SJCRH30 (cell line): Measurements from ENCODE around the gene ZNF341. TPM values are rescaled to one million over a fixed set of nuclear protein-coding genes. Genes with fewer than 3 reads are reported as not detected.
"Not testable (repeated sequence)": the region's sequence is repeated elsewhere in the genome, so short reads cannot be mapped to it uniquely, and the experiment has no call there.

Experiments
- DNase-seq, 2 experiments: peaks; one replicate each; pipeline ENCODE4 v3.0.0-alpha.2; 2015 to 2020
- H3K27ac ChIP-seq: fragments of 250-450 bp; sonication (Bioruptor Pico); 2 replicates; pipeline ENCODE4 v1.5.1; 2020; ENCODE audit warnings: mild to moderate bottlenecking, moderate library complexity
- H3K27me3 ChIP-seq: fragments of 250-450 bp; sonication (Bioruptor Pico); 2 replicates; pipeline ENCODE4 v1.5.1; 2020; ENCODE audit warnings: mild to moderate bottlenecking, moderate library complexity
- H3K36me3 ChIP-seq: fragments of 250-450 bp; sonication (Bioruptor Pico); 2 replicates; pipeline ENCODE4 v1.5.1; 2020; ENCODE audit warnings: mild to moderate bottlenecking, moderate library complexity
- H3K4me1 ChIP-seq: fragments of 250-450 bp; sonication (Bioruptor Pico); 2 replicates; pipeline ENCODE4 v1.5.1; 2020; ENCODE audit warnings: mild to moderate bottlenecking, moderate library complexity
- H3K4me3 ChIP-seq: fragments of 250-450 bp; sonication (Bioruptor Pico); 2 replicates; pipeline ENCODE4 v1.5.1; 2020; ENCODE audit warnings: mild to moderate bottlenecking, moderate library complexity
- H3K9me3 ChIP-seq: fragments of 250-450 bp; sonication (Bioruptor Pico); replicated peaks from 2 replicates; pipeline ENCODE4 v1.5.1; 2020; ENCODE audit warnings: mild to moderate bottlenecking, moderate library complexity
- total RNA-seq: library from RNA; depleted of rRNA; stranded (reverse); fragments of >200 nt; shearing (Covaris generic); gene quantifications from 2 replicates; pipeline ENCODE4 v1.2.3, GENCODE V29; 2014

Gene ZNF341
- total RNA-seq, 1 experiment from 2014 or later = 1.8 TPM

- Histone ChIP-seq H3K4me1 (peaks cover 6% of the 10 kb centered on the region), H3K27ac (no peak overlapping the region), H3K4me3 (no peak overlapping the region), H3K36me3 (no peaks in the 10 kb centered on the region), H3K27me3 (no peaks in the 10 kb centered on the region), H3K9me3 (no peaks in the 10 kb centered on the region; the same call in 1 of the 2 replicates)
- no peak for DNase-seq
Observed at GRCh38 chr20:33694639-33695012, 37.2 kb upstream of the ZNF341 start.

GRCh38 chr20:33696448-33696847 lies 35.3 kb upstream of the ZNF341 start:
- Histone ChIP-seq H3K4me1 (no peaks in the 10 kb centered on the region), H3K36me3 (no peaks in the 10 kb centered on the region), H3K27ac (no peak overlapping the region), H3K9me3 (no peaks in the 10 kb centered on the region; the same call in 1 of the 2 replicates), H3K4me3 (no peak overlapping the region), H3K27me3 (no peaks in the 10 kb centered on the region)
- DNase-seq = no peak

- Histone ChIP-seq H3K27me3 (no peaks in the 10 kb centered on the region), H3K4me3 (no peak overlapping the region), H3K36me3 (no peaks in the 10 kb centered on the region), H3K27ac (no peak overlapping the region), H3K9me3 (no peaks in the 10 kb centered on the region; the same call in 1 of the 2 replicates), H3K4me1 (no peaks in the 10 kb centered on the region)
- DNase-seq = no peak
Observed at GRCh38 chr20:33697129-33697528, 34.7 kb upstream of the ZNF341 start.

GRCh38 chr20:33698966-33699365 lies 32.8 kb upstream of the ZNF341 start:
- H3K27ac ChIP-seq, H3K27me3 ChIP-seq, H3K36me3 ChIP-seq, DNase-seq, H3K9me3 ChIP-seq, H3K4me1 ChIP-seq, H3K4me3 ChIP-seq: not testable (repeated sequence)

GRCh38 chr20:33700696-33701441 lies 30.9 kb upstream of the ZNF341 start:
- H3K27ac ChIP-seq, H3K4me1 ChIP-seq, H3K9me3 ChIP-seq, H3K27me3 ChIP-seq, H3K36me3 ChIP-seq, H3K4me3 ChIP-seq, DNase-seq: not testable (repeated sequence)

GRCh38 chr20:33701629-33702450 lies 30.0 kb upstream of the ZNF341 start:
- H3K9me3 ChIP-seq = no peaks in the 10 kb centered on the region; the same call in 1 of the 2 replicates
- no peak overlapping the region for H3K27ac ChIP-seq
- H3K36me3 ChIP-seq = no peaks in the 10 kb centered on the region
- no peak overlapping the region for H3K4me3 ChIP-seq
- DNase-seq = no peak
- no peaks in the 10 kb centered on the region for H3K4me1 ChIP-seq
- no peaks in the 10 kb centered on the region for H3K27me3 ChIP-seq

- DNase-seq = no peak
- no peak overlapping the region for H3K27ac ChIP-seq
- H3K4me1 ChIP-seq = no peaks in the 10 kb centered on the region
Observed at GRCh38 chr20:33702861-33703260, 28.9 kb upstream of the ZNF341 start.

GRCh38 chr20:33703498-33704137 lies 28.2 kb upstream of the ZNF341 start:
- Histone ChIP-seq H3K36me3 (peaks cover 3% of the 10 kb centered on the region; the same call in 1 of the 2 replicates), H3K27ac (no peak overlapping the region), H3K4me3 (no peak overlapping the region), H3K27me3 (no peaks in the 10 kb centered on the region), H3K4me1 (no peaks in the 10 kb centered on the region), H3K9me3 (no peaks in the 10 kb centered on the region)
- no peak for DNase-seq

More at GRCh38 chr20:33702861-33703260, 28.9 kb upstream of the ZNF341 start:
- Histone ChIP-seq H3K36me3 (peaks cover 3% of the 10 kb centered on the region; the same call in 1 of the 2 replicates), H3K4me3 (no peak overlapping the region), H3K27me3 (no peaks in the 10 kb centered on the region), H3K9me3 (no peaks in the 10 kb centered on the region; the same call in 1 of the 2 replicates)

- Histone ChIP-seq H3K4me3 (no peak overlapping the region), H3K27ac (no peak overlapping the region), H3K9me3 (no peaks in the 10 kb centered on the region), H3K36me3 (peaks cover 3% of the 10 kb centered on the region; the same call in 1 of the 2 replicates), H3K4me1 (no peaks in the 10 kb centered on the region), H3K27me3 (no peaks in the 10 kb centered on the region)
- no peak for DNase-seq
Observed at GRCh38 chr20:33704197-33704924, 27.4 kb upstream of the ZNF341 start.

- Histone ChIP-seq H3K4me1 (no peaks in the 10 kb centered on the region), H3K27ac (no peak overlapping the region), H3K4me3 (no peak overlapping the region), H3K27me3 (no peaks in the 10 kb centered on the region), H3K36me3 (peaks cover 3% of the 10 kb centered on the region; the same call in 1 of the 2 replicates), H3K9me3 (no peaks in the 10 kb centered on the region)
- DNase-seq = no peak
Observed at GRCh38 chr20:33707668-33708067, 24.1 kb upstream of the ZNF341 start.

GRCh38 chr20:33709398-33709797 lies 22.4 kb upstream of the ZNF341 start:
- Histone ChIP-seq H3K9me3 (no peaks in the 10 kb centered on the region), H3K27me3 (no peaks in the 10 kb centered on the region), H3K27ac (no peak overlapping the region), H3K4me1 (no peaks in the 10 kb centered on the region), H3K36me3 (peaks cover 3% of the 10 kb centered on the region; the same call in 1 of the 2 replicates), H3K4me3 (no peak overlapping the region)
- no peak for DNase-seq

- H3K4me1 ChIP-seq = no peaks in the 10 kb centered on the region
- H3K36me3 ChIP-seq = peaks cover 3% of the 10 kb centered on the region; the same call in 1 of the 2 replicates
- H3K9me3 ChIP-seq = no peaks in the 10 kb centered on the region
- no peak for DNase-seq
- H3K4me3 ChIP-seq = no peak overlapping the region
- no peaks in the 10 kb centered on the region for H3K27me3 ChIP-seq
- no peak overlapping the region for H3K27ac ChIP-seq
Observed at GRCh38 chr20:33709905-33710541, 21.8 kb upstream of the ZNF341 start.

- H3K36me3 ChIP-seq = peaks cover 3% of the 10 kb centered on the region; the same call in 1 of the 2 replicates
- H3K27ac ChIP-seq = no peak overlapping the region
- H3K4me3 ChIP-seq = no peak overlapping the region
- no peaks in the 10 kb centered on the region for H3K4me1 ChIP-seq
- no peaks in the 10 kb centered on the region for H3K27me3 ChIP-seq
- H3K9me3 ChIP-seq = no peaks in the 10 kb centered on the region
- DNase-seq = no peak
Observed at GRCh38 chr20:33710681-33711445, 20.9 kb upstream of the ZNF341 start.
